ENCODE data around the gene CDCA7.
"Not testable (repeated sequence)": the region's sequence is repeated elsewhere in the genome, so short reads cannot be mapped to it uniquely, and the experiment has no call there.

The CDCA7 gene

GRCh38 chr2:173354582-173355131 is at the start of gene CDCA7:
CDCA7 (plus strand) TSS chr2:173354872; CDS start chr2:173354964, 92 bp downstream.
- H3K4me3 ChIP-seq (ENCODE audit: low read depth, low read length), result peak within 1 kb of the TSS; percentile 78
- no peak for TF ChIP-seq CTCF (IDR thresholded peaks at IDR 0.05; ENCODE audit: low read depth, low read length)

GRCh38 chr2:173305303-173305702 is 49.4 kb upstream of the CDCA7 start:
- TF ChIP-seq CTCF (IDR thresholded peaks at IDR 0.05; ENCODE audit: low read depth, low read length), result no peak
- H3K4me3 ChIP-seq (ENCODE audit: low read depth, low read length), result no peak overlapping the region

- no peak overlapping the region for H3K4me3 ChIP-seq (ENCODE audit: low read depth, low read length)
- TF ChIP-seq CTCF (IDR thresholded peaks at IDR 0.05; ENCODE audit: low read depth, low read length), result no peak
Measured at GRCh38 chr2:173307293-173307692, 47.4 kb upstream of the CDCA7 start.

- not testable (repeated sequence) for H3K4me3 ChIP-seq (ENCODE audit: low read depth, low read length)
Measured at GRCh38 chr2:173309370-173309769, 45.3 kb upstream of the CDCA7 start.

- no peak overlapping the region for H3K4me3 ChIP-seq (ENCODE audit: low read depth, low read length)
- TF ChIP-seq CTCF (IDR thresholded peaks at IDR 0.05; ENCODE audit: low read depth, low read length), result no peak
Measured at GRCh38 chr2:173311844-173312606, 42.6 kb upstream of the CDCA7 start.

- H3K4me3 ChIP-seq (ENCODE audit: low read depth, low read length), result no peak overlapping the region
- no peak for TF ChIP-seq CTCF (IDR thresholded peaks at IDR 0.05; ENCODE audit: low read depth, low read length)
Measured at GRCh38 chr2:173323371-173323770, 31.3 kb upstream of the CDCA7 start.

GRCh38 chr2:173326806-173327205 is 27.9 kb upstream of the CDCA7 start:
- TF ChIP-seq CTCF (IDR thresholded peaks at IDR 0.05; ENCODE audit: low read depth, low read length), result no peak
- no peak overlapping the region for H3K4me3 ChIP-seq (ENCODE audit: low read depth, low read length)

Measured in WI38 (cell line).